ENCODE measurements around the gene GRIK1.

DNA sequence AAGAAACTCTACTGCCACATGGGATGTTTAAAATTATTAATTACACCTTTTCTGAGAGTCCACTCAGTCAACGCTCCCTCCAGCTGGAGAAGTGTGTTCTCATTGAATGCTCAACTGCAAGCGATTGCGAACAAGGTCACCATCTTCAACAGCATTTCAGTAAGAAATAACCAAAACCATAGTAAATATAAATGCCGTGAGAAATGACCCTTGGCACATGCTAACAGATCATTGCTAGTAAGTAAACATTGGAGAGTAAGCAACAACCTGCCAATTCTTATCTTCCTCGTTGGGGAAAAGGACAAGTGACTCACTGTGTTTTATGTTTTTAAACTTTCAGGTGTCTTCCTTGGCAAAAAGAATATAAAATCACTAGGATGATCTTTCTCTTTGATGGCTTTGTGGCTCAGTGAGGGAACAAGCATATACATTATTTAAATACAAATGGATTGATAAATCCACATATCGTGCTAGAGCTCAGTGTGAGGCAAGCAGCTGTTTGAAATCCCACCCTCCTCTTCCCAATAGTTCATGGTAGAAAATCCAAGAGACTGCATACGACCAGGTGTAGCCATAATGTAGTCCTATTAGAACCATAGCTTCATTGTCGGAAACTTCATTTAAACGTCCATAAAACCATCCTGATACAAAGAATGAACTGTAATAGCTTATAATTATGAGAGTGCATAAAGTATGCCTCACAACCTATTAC is 214.6 kb downstream of the GRIK1 start:
- no peak for TF ChIP-seq ZBTB21 (CRISPR knock-in tag; IDR thresholded peaks at IDR 0.05; ENCODE audit: borderline replicate concordance)
- TF ChIP-seq, protein P1, sequence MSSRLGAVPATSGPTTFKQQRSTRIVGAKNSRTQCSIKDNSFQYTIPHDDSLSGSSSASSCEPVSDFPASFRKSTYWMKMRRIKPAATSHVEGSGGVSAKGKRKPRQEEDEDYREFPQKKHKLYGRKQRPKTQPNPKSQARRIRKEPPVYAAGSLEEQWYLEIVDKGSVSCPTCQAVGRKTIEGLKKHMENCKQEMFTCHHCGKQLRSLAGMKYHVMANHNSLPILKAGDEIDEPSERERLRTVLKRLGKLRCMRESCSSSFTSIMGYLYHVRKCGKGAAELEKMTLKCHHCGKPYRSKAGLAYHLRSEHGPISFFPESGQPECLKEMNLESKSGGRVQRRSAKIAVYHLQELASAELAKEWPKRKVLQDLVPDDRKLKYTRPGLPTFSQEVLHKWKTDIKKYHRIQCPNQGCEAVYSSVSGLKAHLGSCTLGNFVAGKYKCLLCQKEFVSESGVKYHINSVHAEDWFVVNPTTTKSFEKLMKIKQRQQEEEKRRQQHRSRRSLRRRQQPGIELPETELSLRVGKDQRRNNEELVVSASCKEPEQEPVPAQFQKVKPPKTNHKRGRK (CRISPR knock-in tag; IDR thresholded peaks at IDR 0.05; ENCODE audit: borderline replicate concordance) = no peak
- TF ChIP-seq, protein P2, sequence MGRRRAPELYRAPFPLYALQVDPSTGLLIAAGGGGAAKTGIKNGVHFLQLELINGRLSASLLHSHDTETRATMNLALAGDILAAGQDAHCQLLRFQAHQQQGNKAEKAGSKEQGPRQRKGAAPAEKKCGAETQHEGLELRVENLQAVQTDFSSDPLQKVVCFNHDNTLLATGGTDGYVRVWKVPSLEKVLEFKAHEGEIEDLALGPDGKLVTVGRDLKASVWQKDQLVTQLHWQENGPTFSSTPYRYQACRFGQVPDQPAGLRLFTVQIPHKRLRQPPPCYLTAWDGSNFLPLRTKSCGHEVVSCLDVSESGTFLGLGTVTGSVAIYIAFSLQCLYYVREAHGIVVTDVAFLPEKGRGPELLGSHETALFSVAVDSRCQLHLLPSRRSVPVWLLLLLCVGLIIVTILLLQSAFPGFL (CRISPR knock-in tag; IDR thresholded peaks at IDR 0.05; ENCODE audit: borderline replicate concordance) = no peak
- no peak for TF ChIP-seq TEAD1 (CRISPR knock-in tag; IDR thresholded peaks at IDR 0.05)
- TF ChIP-seq CTCF (IDR thresholded peaks at IDR 0.05) = no peak
- TF ChIP-seq USF1 (CRISPR knock-in tag; IDR thresholded peaks at IDR 0.05) = no peak
- TF ChIP-seq, protein P3, sequence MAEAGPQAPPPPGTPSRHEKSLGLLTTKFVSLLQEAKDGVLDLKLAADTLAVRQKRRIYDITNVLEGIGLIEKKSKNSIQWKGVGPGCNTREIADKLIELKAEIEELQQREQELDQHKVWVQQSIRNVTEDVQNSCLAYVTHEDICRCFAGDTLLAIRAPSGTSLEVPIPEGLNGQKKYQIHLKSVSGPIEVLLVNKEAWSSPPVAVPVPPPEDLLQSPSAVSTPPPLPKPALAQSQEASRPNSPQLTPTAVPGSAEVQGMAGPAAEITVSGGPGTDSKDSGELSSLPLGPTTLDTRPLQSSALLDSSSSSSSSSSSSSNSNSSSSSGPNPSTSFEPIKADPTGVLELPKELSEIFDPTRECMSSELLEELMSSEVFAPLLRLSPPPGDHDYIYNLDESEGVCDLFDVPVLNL (CRISPR knock-in tag; IDR thresholded peaks at IDR 0.05; ENCODE audit: borderline replicate concordance, low read depth) = no peak
- TF ChIP-seq NFE2L1 (CRISPR knock-in tag; IDR thresholded peaks at IDR 0.05) = no peak
- no peak for TF ChIP-seq ATF2 (CRISPR knock-in tag; IDR thresholded peaks at IDR 0.05; ENCODE audit: borderline replicate concordance, low read depth)
- TF ChIP-seq TCF7 (CRISPR knock-in tag; IDR thresholded peaks at IDR 0.05; ENCODE audit: low read depth) = no peak
- TF ChIP-seq TEAD4 (CRISPR knock-in tag; IDR thresholded peaks at IDR 0.05) = no peak
- TF ChIP-seq ZNF232 (CRISPR knock-in tag; IDR thresholded peaks at IDR 0.05) = no peak
- TF ChIP-seq NR2C2 (CRISPR knock-in tag; IDR thresholded peaks at IDR 0.05) = no peak
